ENCODE results near the gene PHLDA2.

GRCh38 chr11:2955906-2956476, 26.8 kb upstream of the PHLDA2 start:
- TF ChIP-seq POLR2AphosphoS5 (IDR thresholded peaks at IDR 0.05) (no peak), EP300 (IDR thresholded peaks at IDR 0.05) (no peak), CTCF (IDR thresholded peaks at IDR 0.05) (no peak), POLR2A (IDR thresholded peaks at IDR 0.05) (no peak)
